Liver (tissue), 9 donors: ENCODE data around the gene CBL. TPM values are rescaled to one million over a fixed set of nuclear protein-coding genes. Genes with fewer than 3 reads are reported as not detected.

Source experiments
- DNase-seq: peaks from one replicate; pipeline ENCODE4 v3.0.0-alpha.2; 2017; ENCODE audit warnings: low spot score
- H3K27ac ChIP-seq, 2 donors: one replicate each; pipeline ENCODE4 v1.7.0; 2013; ENCODE audit warnings: inconsistent platforms in 2 of 2, low read length in 2 of 2, control low read depth in 1 of 2, low read depth in 1 of 2, mild to moderate bottlenecking in 1 of 2
- H3K27me3 ChIP-seq, 4 donors: one replicate each; pipeline versions ENCODE4 v1.6.1 to v1.7.0; 2013; ENCODE audit warnings: low read length in 3 of 4, inconsistent platforms in 1 of 4, mild to moderate bottlenecking in 1 of 4, moderate library complexity in 1 of 4; ENCODE audit not compliant: control insufficient read depth in 4 of 4, insufficient read depth in 4 of 4
- H3K36me3 ChIP-seq, 4 donors: one replicate each; pipeline versions ENCODE4 v1.6.1 to v1.7.0; 2013; ENCODE audit warnings: low read length in 3 of 4, mild to moderate bottlenecking in 3 of 4, low read depth in 1 of 4, moderate library complexity in 1 of 4; ENCODE audit not compliant: control insufficient read depth in 4 of 4, insufficient read depth in 3 of 4
- H3K4me1 ChIP-seq, 4 donors: one replicate each; pipeline versions ENCODE4 v1.6.1 to v1.7.0; 2013; ENCODE audit warnings: low read length in 3 of 4, mild to moderate bottlenecking in 3 of 4, moderate library complexity in 1 of 4; ENCODE audit not compliant: control insufficient read depth in 4 of 4, insufficient read depth in 4 of 4
- H3K4me3 ChIP-seq, 3 donors: one replicate each; pipeline versions ENCODE4 v1.6.1 to v1.7.0; 2013; ENCODE audit warnings: low read length in 3 of 3, control low read depth in 1 of 3, low read depth in 1 of 3, mild to moderate bottlenecking in 1 of 3
- H3K9ac ChIP-seq, 2 donors: one replicate each; pipeline ENCODE4 v1.7.0; 2013; ENCODE audit warnings: low read length in 2 of 2, mild to moderate bottlenecking in 2 of 2, moderate library complexity in 2 of 2, control low read depth in 1 of 2, low read depth in 1 of 2
- H3K9me3 ChIP-seq, 4 donors: one replicate each; pipeline versions ENCODE4 v1.6.1 to v1.7.0; 2013; ENCODE audit warnings: low read length in 3 of 4; ENCODE audit not compliant: control insufficient read depth in 4 of 4
- CTCF ChIP-seq: fragments of 150-350 bp; IDR thresholded peaks from 2 replicates; pipeline ENCODE4 v1.5.1; 2017; ENCODE audit warnings: improper control_type of control experiment, low read depth, low read length; ENCODE audit not compliant: missing input control
- FOXA1 ChIP-seq: IDR thresholded peaks from 2 replicates; pipeline ENCODE4 v1.6.1; 2016; ENCODE audit warnings: antibody characterized with exemption
- FOXA2 ChIP-seq: IDR thresholded peaks from 2 replicates; pipeline ENCODE4 v1.6.1; 2016; ENCODE audit warnings: antibody characterized with exemption
- GABPA ChIP-seq, 2 donors: IDR thresholded peaks in 1 of 2; conservative IDR thresholded peaks in 1 of 2; 2 replicates each; pipeline ENCODE4 v1.6.1; 2016; ENCODE audit warnings: antibody characterized with exemption in 2 of 2, mild to moderate bottlenecking in 1 of 2, moderate library complexity in 1 of 2
- HNF4A ChIP-seq, 2 donors: conservative IDR thresholded peaks; 2 replicates each; pipeline ENCODE4 v1.6.1; 2016; ENCODE audit warnings: antibody characterized with exemption in 2 of 2, mild to moderate bottlenecking in 2 of 2
- HNF4G ChIP-seq: IDR thresholded peaks from 2 replicates; pipeline ENCODE4 v1.6.1; 2016; ENCODE audit warnings: antibody characterized with exemption
- JUND ChIP-seq, 2 donors: IDR thresholded peaks; 2 replicates each; pipeline ENCODE4 v1.6.1; 2016; ENCODE audit warnings: antibody characterized with exemption in 2 of 2
- MAX ChIP-seq: IDR thresholded peaks from 2 replicates; pipeline ENCODE4 v1.6.1; 2016; ENCODE audit warnings: antibody characterized with exemption
- NR2F2 ChIP-seq: IDR thresholded peaks from 2 replicates; pipeline ENCODE4 v1.6.1; 2016; ENCODE audit warnings: antibody characterized with exemption
- RAD21 ChIP-seq, 2 donors: IDR thresholded peaks; 2 replicates each; pipeline ENCODE4 v1.6.1; 2016; ENCODE audit warnings: antibody characterized with exemption in 2 of 2, mild to moderate bottlenecking in 2 of 2
- RXRA ChIP-seq, 2 donors: IDR thresholded peaks; 2 replicates each; pipeline ENCODE4 v1.6.1; 2017 to 2018; ENCODE audit warnings: antibody characterized with exemption in 2 of 2, mild to moderate bottlenecking in 1 of 2
- SP1 ChIP-seq: IDR thresholded peaks from 2 replicates; pipeline ENCODE4 v1.6.1; 2018; ENCODE audit warnings: antibody characterized with exemption, mild to moderate bottlenecking
- TAF1 ChIP-seq: conservative IDR thresholded peaks from 2 replicates; pipeline ENCODE4 v1.6.1; 2016; ENCODE audit warnings: antibody characterized with exemption, mild to moderate bottlenecking
- YY1 ChIP-seq: IDR thresholded peaks from 2 replicates; pipeline ENCODE4 v1.6.1; 2016; ENCODE audit warnings: antibody characterized with exemption, mild to moderate bottlenecking
- WGBS: extraction: QIAGEN DNeasy Blood & Tissue Kit; methylation state at CpG from one replicate; pipeline ENCODE4 v1.1.7; 2013; 5-methylcytosine and 5-hydroxymethylcytosine counted together
- polyA plus RNA-seq, 2 donors: library from polyadenylated mRNA; stranded (reverse) in 1 of 2; unstranded in 1 of 2; fragments of 200-250 nt in 1 of 2; fragments of >200 nt in 1 of 2; fragmentation: Nextera tagmentation in 1 of 2; extraction: Ambion mirVana in 1 of 2; gene quantifications; one replicate each; pipeline versions ENCODE4 v1.2.1 to v1.2.3, GENCODE V29; 2013 to 2015
- total RNA-seq, 2 donors: library from RNA; depleted of rRNA; stranded (reverse); fragments of >200 nt; gene quantifications; one replicate each; pipeline ENCODE4 v1.2.3, GENCODE V29; 2014
- TF ChIP-seq, protein P1 (sequence below): IDR thresholded peaks from 2 replicates; pipeline ENCODE4 v1.6.1; 2016; ENCODE audit warnings: antibody characterized with exemption
- donor health status: healthy.
- donor health status: healthy.
- donor health status: healthy.
- donor health status: healthy.
- donor health status: healthy.

The CBL gene
- total and polyA plus RNA-seq, 4 donors: 1.6 to 5.5 (median 3.5) TPM

- H3K27ac ChIP-seq: no peak overlapping the region
- no peak overlapping the region for H3K9ac ChIP-seq
- no peak for TF ChIP-seq YY1
- H3K36me3 ChIP-seq: no peaks in the 10 kb centered on the region
- no peak for DNase-seq
- H3K27me3 ChIP-seq: no peaks in the 10 kb centered on the region
- H3K9me3 ChIP-seq: no peaks in the 10 kb centered on the region
- no peak overlapping the region for H3K4me3 ChIP-seq
- WGBS: 87% methylated on average over 3 of the region's 3 CpGs
- peaks cover 3 to 13% (median 11%) of the 10 kb centered on the region in 4 donors for H3K4me1 ChIP-seq
Measured at GRCh38 chr11:119210050-119210449, 3.9 kb downstream of the CBL start.

- no peak overlapping the region for H3K4me3 ChIP-seq
- H3K4me1 ChIP-seq: peaks cover 0 to 1% (median 0%) of the 10 kb centered on the region in 4 donors
- H3K9me3 ChIP-seq: no peaks in the 10 kb centered on the region
- DNase-seq: no peak
- no peak overlapping the region for H3K27ac ChIP-seq
- WGBS: 94% methylated on average over 8 of the region's 8 CpGs
- no peak overlapping the region for H3K9ac ChIP-seq
- TF ChIP-seq FOXA2 (no peak), NR2F2 (no peak), GABPA (IDR thresholded peaks at IDR 0.05 in 1 of 2, conservative IDR thresholded peaks at IDR 0.05 in 1 of 2) (no peak), MAX (no peak), FOXA1 (no peak), RXRA (IDR thresholded peaks at IDR 0.05) (no peak), JUND (IDR thresholded peaks at IDR 0.05) (no peak), RAD21 (IDR thresholded peaks at IDR 0.05) (no peak), YY1 (no peak), HNF4A (conservative IDR thresholded peaks at IDR 0.05) (no peak), CTCF (no peak), HNF4G (no peak), SP1 (no peak)
- TF ChIP-seq, protein P1, sequence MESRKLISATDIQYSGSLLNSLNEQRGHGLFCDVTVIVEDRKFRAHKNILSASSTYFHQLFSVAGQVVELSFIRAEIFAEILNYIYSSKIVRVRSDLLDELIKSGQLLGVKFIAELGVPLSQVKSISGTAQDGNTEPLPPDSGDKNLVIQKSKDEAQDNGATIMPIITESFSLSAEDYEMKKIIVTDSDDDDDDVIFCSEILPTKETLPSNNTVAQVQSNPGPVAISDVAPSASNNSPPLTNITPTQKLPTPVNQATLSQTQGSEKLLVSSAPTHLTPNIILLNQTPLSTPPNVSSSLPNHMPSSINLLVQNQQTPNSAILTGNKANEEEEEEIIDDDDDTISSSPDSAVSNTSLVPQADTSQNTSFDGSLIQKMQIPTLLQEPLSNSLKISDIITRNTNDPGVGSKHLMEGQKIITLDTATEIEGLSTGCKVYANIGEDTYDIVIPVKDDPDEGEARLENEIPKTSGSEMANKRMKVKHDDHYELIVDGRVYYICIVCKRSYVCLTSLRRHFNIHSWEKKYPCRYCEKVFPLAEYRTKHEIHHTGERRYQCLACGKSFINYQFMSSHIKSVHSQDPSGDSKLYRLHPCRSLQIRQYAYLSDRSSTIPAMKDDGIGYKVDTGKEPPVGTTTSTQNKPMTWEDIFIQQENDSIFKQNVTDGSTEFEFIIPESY: no peak
- no peaks in the 10 kb centered on the region for H3K27me3 ChIP-seq
- peaks cover 0 to 1% (median 0%) of the 10 kb centered on the region in 4 donors for H3K36me3 ChIP-seq
Measured at GRCh38 chr11:119218141-119218878, 12.2 kb downstream of the CBL start.

DNA sequence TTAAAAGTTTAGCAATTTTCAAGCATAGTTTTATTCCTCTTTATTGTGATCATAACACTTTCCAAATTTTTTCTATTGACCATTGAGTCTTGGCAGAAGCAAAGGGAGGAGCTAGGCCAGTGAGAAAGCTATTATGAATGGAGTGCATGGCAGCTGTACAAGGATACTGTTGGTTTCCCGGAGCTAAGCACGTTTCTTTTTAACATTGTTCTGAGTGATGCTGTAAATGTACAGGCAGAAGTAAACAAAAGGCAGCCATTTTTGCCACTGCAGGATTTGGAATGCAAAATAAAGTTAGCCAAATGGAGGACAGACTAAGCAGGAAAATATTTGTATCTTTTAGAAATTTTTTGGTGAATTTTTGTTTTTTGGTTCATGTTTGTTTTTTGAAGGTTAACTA, 16.2 kb downstream of the CBL start:
- H3K9ac ChIP-seq: peak overlapping the region in 1 of 2 donors; percentile 27
- H3K4me1 ChIP-seq: peaks cover 0 to 1% (median 0%) of the 10 kb centered on the region in 4 donors
- H3K27ac ChIP-seq: no peak overlapping the region
- no peak overlapping the region for H3K4me3 ChIP-seq
- peak; percentile 29 for TF ChIP-seq YY1
- TF ChIP-seq TAF1: no peak
- no peaks in the 10 kb centered on the region for H3K36me3 ChIP-seq
- no peaks in the 10 kb centered on the region for H3K27me3 ChIP-seq
- 46% methylated on average over 2 of the region's 2 CpGs for WGBS
- H3K9me3 ChIP-seq: no peaks in the 10 kb centered on the region
- no peak for DNase-seq
